HG03139 (cell line): Measurements from ENCODE around the gene COQ4.
"Not testable (repeated sequence)": the region's sequence is repeated elsewhere in the genome, so short reads cannot be mapped to it uniquely, and the experiment has no call there.

Experiments used
- ATAC-seq: cut with Tn5 transposase; IDR thresholded peaks from one replicate; pipeline ENCODE4 v1.9.1; 2021; ENCODE audit not compliant: unreplicated experiment

The COQ4 gene

GRCh38 chr9:128322404-128323211 lies at the start of gene COQ4, which contains the start of gene TRUB2:
Gene COQ4, plus strand, starts transcription at chr9:128322839. Its CDS starts 20 bp downstream, at chr9:128322859.
Gene TRUB2, minus strand, starts transcription at chr9:128322447. Its CDS starts 39 bp downstream, at chr9:128322408.
- peak; percentile 67 for ATAC-seq

GRCh38 chr9:128274245-128274644 lies 48.4 kb upstream of the COQ4 start:
- no peak for ATAC-seq

- ATAC-seq, result peak; percentile 42
These were observed 47.2 kb upstream of the COQ4 start, which contains the start of gene GOLGA2 for GRCh38 chr9:128275198-128276007. Gene GOLGA2, minus strand, starts transcription at chr9:128276007. Its CDS starts 31 bp downstream, at chr9:128275976.

GRCh38 chr9:128276008-128276573 lies 46.5 kb upstream of the COQ4 start, which contains the start of gene SWI5:
Gene SWI5, plus strand, starts transcription at chr9:128276276.
- peak; percentile 90 for ATAC-seq

GRCh38 chr9:128276574-128277270 lies 45.9 kb upstream of the COQ4 start:
- ATAC-seq, result no peak

- not testable (repeated sequence) for ATAC-seq
These were observed 43.3 kb upstream of the COQ4 start for GRCh38 chr9:128279088-128280073.

- no peak for ATAC-seq
These were observed 42.5 kb upstream of the COQ4 start for GRCh38 chr9:128280084-128280622.

GRCh38 chr9:128282500-128282899 lies 40.1 kb upstream of the COQ4 start:
- ATAC-seq, result no peak

- no peak for ATAC-seq
These were observed 37.4 kb upstream of the COQ4 start for GRCh38 chr9:128285033-128285784.

GRCh38 chr9:128286440-128286839 lies 36.2 kb upstream of the COQ4 start:
- ATAC-seq, result no peak

GRCh38 chr9:128288273-128289004 lies 34.2 kb upstream of the COQ4 start:
- ATAC-seq, result no peak

GRCh38 chr9:128292009-128292408 lies 30.6 kb upstream of the COQ4 start:
- ATAC-seq, result no peak

GRCh38 chr9:128293091-128293490 lies 29.5 kb upstream of the COQ4 start:
- ATAC-seq, result no peak

GRCh38 chr9:128294142-128294541 lies 28.5 kb upstream of the COQ4 start:
- ATAC-seq, result no peak

GRCh38 chr9:128296340-128297220 lies 26.1 kb upstream of the COQ4 start:
- no peak for ATAC-seq

- ATAC-seq, result no peak
These were observed 25.3 kb upstream of the COQ4 start for GRCh38 chr9:128297221-128297773.
